ENCODE data around the gene CLK2.
A peak's percentile ranks its signal among the peaks of the same experiment; 100 is the strongest.

- no peak for TF ChIP-seq POLR2A (IDR thresholded peaks at IDR 0.05)
- TF ChIP-seq CTCF (IDR thresholded peaks at IDR 0.05) = no peak
- peak in 2 of 4 donors; percentile 44 to 65 for TF ChIP-seq POLR2AphosphoS5 (IDR thresholded peaks at IDR 0.05)
- TF ChIP-seq EP300 (IDR thresholded peaks at IDR 0.05) = no peak
These were observed 32.1 kb downstream of the CLK2 start for GRCh38 chr1:155241069-155241679.
